GM18505 (cell line): ENCODE data around the gene CHP1.

Source experiments
- ATAC-seq: cut with Tn5 transposase; IDR thresholded peaks from one replicate; pipeline ENCODE4 v1.9.1; 2021; ENCODE audit not compliant: unreplicated experiment
- POLR2A ChIP-seq: IDR thresholded peaks from 4 replicates; pipeline ENCODE4 v1.6.1; 2011; ENCODE audit warnings: borderline replicate concordance; ENCODE audit not compliant: insufficient read depth, insufficient read length; ENCODE audit errors: extremely low read depth

CHP1 gene

GRCh38 chr15:41230650-41231421 lies at the start of gene CHP1, which contains the start of gene EXD1:
Gene CHP1, plus strand, starts transcription at chr15:41231268. Its CDS starts 115 bp downstream, at chr15:41231383.
Gene EXD1, minus strand, starts transcription at chr15:41230757. Its CDS starts 4,182 bp downstream, at chr15:41226575.
- peak; percentile 89 for ATAC-seq
- TF ChIP-seq POLR2A = peak; percentile 89

- TF ChIP-seq POLR2A = no peak
- no peak for ATAC-seq
Observed at GRCh38 chr15:41182266-41182665, 48.8 kb upstream of the CHP1 start.

GRCh38 chr15:41183581-41183980 lies 47.5 kb upstream of the CHP1 start:
- no peak for TF ChIP-seq POLR2A
- ATAC-seq = no peak

GRCh38 chr15:41194444-41194843 lies 36.6 kb upstream of the CHP1 start:
- no peak for TF ChIP-seq POLR2A
- no peak for ATAC-seq

- no peak for ATAC-seq
- TF ChIP-seq POLR2A = no peak
Observed at GRCh38 chr15:41199470-41199869, 31.6 kb upstream of the CHP1 start.

- ATAC-seq = no peak
- TF ChIP-seq POLR2A = no peak
Observed at GRCh38 chr15:41203395-41203794, 27.7 kb upstream of the CHP1 start.

- no peak for ATAC-seq
- TF ChIP-seq POLR2A = no peak
Observed at GRCh38 chr15:41205315-41205714, 25.8 kb upstream of the CHP1 start.

- no peak for ATAC-seq
- no peak for TF ChIP-seq POLR2A
Observed at GRCh38 chr15:41207687-41208448, 23.2 kb upstream of the CHP1 start.

- no peak for TF ChIP-seq POLR2A
- ATAC-seq = no peak
Observed at GRCh38 chr15:41215708-41216107, 15.4 kb upstream of the CHP1 start.

GRCh38 chr15:41218851-41219250 lies 12.2 kb upstream of the CHP1 start:
- TF ChIP-seq POLR2A = no peak
- ATAC-seq = no peak

GRCh38 chr15:41219381-41219780 lies 11.7 kb upstream of the CHP1 start:
- ATAC-seq = no peak
- no peak for TF ChIP-seq POLR2A

- ATAC-seq = no peak
- TF ChIP-seq POLR2A = no peak
Observed at GRCh38 chr15:41230345-41230649, 771 bp upstream of the CHP1 start.

- TF ChIP-seq POLR2A = no peak
- peak; percentile 37 for ATAC-seq
Observed at GRCh38 chr15:41231422-41232226, 556 bp downstream of the CHP1 start.
